GM06990 (cell line): ENCODE measurements around the gene DEFB114.
A peak's percentile ranks its signal among the peaks of the same experiment; 100 is the strongest.

ENCODE experiments used
- DNase-seq: peaks from one replicate; pipeline ENCODE4 v3.0.0-alpha.2; 2011; ENCODE audit not compliant: insufficient read length; ENCODE audit errors: extremely low read depth
- H3K27me3 ChIP-seq: replicated peaks from 2 replicates; pipeline ENCODE4 v1.6.0; 2011; ENCODE audit warnings: low read length; ENCODE audit not compliant: control insufficient read depth, insufficient read depth
- H3K36me3 ChIP-seq: 2 replicates; pipeline ENCODE4 v1.5.1; 2011; ENCODE audit warnings: low read length; ENCODE audit not compliant: control insufficient read depth, insufficient read depth
- H3K4me3 ChIP-seq: replicated peaks from 2 replicates; pipeline ENCODE4 v1.5.1; 2011; ENCODE audit warnings: low read depth, mild to moderate bottlenecking, control low read depth, low read length
- TF ChIP-seq, protein P1 (sequence below): IDR thresholded peaks from 2 replicates; pipeline ENCODE4 v1.5.1; 2011; ENCODE audit warnings: low read length, control low read depth, mild to moderate bottlenecking, inconsistent platforms; ENCODE audit not compliant: insufficient read depth, poor library complexity, severe bottlenecking

The DEFB114 gene

DNA sequence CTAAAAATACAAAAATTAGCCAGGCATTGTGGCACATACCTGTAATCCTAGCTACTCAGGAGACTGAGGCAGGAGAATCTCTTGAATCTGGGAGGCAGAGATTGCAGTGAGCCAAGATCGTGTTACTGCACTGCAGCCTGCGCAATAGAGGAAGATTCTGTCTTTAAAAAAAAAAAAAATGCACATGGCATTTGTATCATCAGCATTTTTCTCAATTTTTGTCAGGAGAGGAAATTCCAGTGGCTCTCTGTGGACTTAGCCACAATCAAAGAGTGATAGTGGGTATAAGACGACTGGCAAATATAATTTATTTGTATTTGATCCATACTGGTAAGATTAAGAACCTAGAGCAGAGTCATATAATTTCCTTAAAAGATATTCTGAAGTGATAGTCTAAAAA, 28.6 kb downstream of the DEFB114 start:
- Histone ChIP-seq H3K27me3 (no peaks in the 10 kb centered on the region; the same call in 1 of the 2 replicates), H3K4me3 (no peak overlapping the region), H3K36me3 (no peaks in the 10 kb centered on the region)
- no peak for DNase-seq
- TF ChIP-seq, protein P1, sequence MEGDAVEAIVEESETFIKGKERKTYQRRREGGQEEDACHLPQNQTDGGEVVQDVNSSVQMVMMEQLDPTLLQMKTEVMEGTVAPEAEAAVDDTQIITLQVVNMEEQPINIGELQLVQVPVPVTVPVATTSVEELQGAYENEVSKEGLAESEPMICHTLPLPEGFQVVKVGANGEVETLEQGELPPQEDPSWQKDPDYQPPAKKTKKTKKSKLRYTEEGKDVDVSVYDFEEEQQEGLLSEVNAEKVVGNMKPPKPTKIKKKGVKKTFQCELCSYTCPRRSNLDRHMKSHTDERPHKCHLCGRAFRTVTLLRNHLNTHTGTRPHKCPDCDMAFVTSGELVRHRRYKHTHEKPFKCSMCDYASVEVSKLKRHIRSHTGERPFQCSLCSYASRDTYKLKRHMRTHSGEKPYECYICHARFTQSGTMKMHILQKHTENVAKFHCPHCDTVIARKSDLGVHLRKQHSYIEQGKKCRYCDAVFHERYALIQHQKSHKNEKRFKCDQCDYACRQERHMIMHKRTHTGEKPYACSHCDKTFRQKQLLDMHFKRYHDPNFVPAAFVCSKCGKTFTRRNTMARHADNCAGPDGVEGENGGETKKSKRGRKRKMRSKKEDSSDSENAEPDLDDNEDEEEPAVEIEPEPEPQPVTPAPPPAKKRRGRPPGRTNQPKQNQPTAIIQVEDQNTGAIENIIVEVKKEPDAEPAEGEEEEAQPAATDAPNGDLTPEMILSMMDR, result no peak

DNA sequence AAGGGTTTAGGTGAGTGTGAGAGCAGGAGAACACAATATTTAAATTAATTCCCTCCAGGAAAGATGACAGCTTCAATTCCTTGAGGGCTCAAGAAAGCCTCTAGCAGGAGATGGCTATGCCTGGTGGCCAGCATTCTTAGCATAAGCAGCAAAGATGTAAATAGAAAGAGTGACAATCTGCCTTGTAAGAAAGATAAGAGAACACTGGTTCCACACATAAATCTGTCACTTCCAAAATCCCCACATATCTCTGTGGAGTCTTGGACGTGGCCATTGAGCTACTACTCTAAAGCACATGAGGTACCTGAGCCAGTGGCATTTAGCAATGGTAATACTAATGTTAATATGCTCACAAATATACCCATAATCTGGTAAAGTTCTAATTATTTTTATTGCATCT, 29.2 kb downstream of the DEFB114 start:
- no peaks in the 10 kb centered on the region; the same call in 1 of the 2 replicates for H3K27me3 ChIP-seq
- TF ChIP-seq, protein P1, result no peak
- H3K36me3 ChIP-seq, result no peaks in the 10 kb centered on the region
- DNase-seq, result no peak
- H3K4me3 ChIP-seq, result no peak overlapping the region

DNA sequence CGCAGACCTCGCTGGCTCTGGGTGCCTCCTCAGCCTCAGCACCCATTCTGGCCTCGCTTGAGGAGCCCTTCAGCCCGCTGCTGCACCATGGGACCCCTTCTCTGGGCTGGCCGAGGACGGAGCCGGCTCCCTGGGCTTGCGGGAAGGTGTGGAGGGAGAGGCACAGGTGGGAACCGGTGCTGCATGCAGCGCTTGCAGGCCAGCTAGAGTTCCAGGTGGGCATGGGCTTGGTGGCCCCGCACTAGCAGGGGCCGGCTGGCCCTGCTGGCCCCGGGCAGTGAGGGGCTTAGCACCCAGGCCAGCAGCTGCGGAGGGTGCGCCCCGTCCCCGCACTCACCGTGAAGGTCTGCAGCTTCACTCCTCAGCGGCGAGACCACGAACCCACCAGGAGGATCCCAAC, 30.4 kb downstream of the DEFB114 start:
- H3K36me3 ChIP-seq, result no peaks in the 10 kb centered on the region
- no peaks in the 10 kb centered on the region; the same call in 1 of the 2 replicates for H3K27me3 ChIP-seq
- no peak overlapping the region for H3K4me3 ChIP-seq
- TF ChIP-seq, protein P1, result no peak
- no peak for DNase-seq

DNA sequence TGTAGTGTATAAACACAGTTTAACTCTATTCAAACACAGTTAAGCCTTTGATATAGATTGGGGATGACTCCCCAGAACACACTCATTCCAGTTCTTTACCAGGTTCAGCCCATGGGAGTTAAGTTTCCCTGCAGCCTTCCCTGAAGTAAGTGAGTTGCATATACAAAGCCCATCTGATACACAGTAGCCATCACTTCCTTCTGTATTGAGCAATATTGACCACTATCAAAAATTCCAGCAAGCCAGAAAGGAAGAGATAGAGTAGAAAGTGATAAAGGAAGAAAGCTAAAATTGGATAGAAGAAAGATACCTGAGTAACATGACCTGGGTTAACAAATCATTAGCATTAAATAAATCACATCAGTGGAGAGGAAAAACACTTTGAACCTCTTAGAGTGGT, 34.6 kb downstream of the DEFB114 start:
- H3K36me3 ChIP-seq, result no peaks in the 10 kb centered on the region
- no peaks in the 10 kb centered on the region; the same call in 1 of the 2 replicates for H3K27me3 ChIP-seq
- no peak overlapping the region for H3K4me3 ChIP-seq
- TF ChIP-seq, protein P1, result no peak
- DNase-seq, result no peak

DNA sequence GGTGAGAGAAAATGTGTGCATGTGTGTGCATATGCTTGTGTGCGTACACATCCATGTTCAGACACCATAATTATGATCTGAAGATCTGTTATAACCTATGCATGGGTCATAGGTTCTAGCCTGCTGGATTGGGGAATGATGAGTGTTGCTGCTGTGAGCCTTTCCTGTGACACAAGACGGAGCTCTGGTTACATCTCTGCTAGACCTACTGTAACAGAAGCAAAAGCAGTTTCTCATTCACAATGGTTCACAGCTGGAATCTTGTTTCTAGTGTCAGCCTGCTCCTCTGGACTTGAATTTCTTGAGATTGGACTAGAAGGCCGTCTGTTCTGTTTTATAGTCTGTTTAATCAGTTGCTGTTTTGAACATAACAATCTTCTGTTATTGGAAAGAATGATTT, 40.1 kb downstream of the DEFB114 start:
- Histone ChIP-seq H3K27me3 (no peaks in the 10 kb centered on the region), H3K36me3 (no peaks in the 10 kb centered on the region), H3K4me3 (no peak overlapping the region)
- no peak for DNase-seq
- TF ChIP-seq, protein P1, result peak; percentile 11
